Activated CD8-positive, alpha-beta memory T cell treated with anti-CD3 and anti-CD28 coated beads for 48 hours (primary cell): ENCODE measurements around the gene TGFB1.
"Not testable (repeated sequence)": the region's sequence is repeated elsewhere in the genome, so short reads cannot be mapped to it uniquely, and the experiment has no call there.

ENCODE experiments used
- DNase-seq, 3 experiments: peaks; one replicate each; pipeline ENCODE4 v3.0.0-alpha.2; 2020; ENCODE audit warnings: low read depth in 2 of 3, low spot score in 2 of 3

Gene TGFB1

GRCh38 chr19:41353466-41354342, at the start of gene TGFB1:
Gene TGFB1, minus strand, starts transcription at chr19:41353922. Its CDS starts 878 bp downstream, at chr19:41353044.
- DNase-seq, result peak; percentile 82 to 91 (median 83)

- DNase-seq, result no peak
These were observed 48.3 kb upstream of the TGFB1 start for GRCh38 chr19:41402010-41402409.

GRCh38 chr19:41401483-41401882, 47.8 kb upstream of the TGFB1 start:
- DNase-seq, result no peak

GRCh38 chr19:41399525-41399924, 45.8 kb upstream of the TGFB1 start:
- no peak for DNase-seq

- no peak for DNase-seq
These were observed 45.4 kb upstream of the TGFB1 start for GRCh38 chr19:41399091-41399490.

GRCh38 chr19:41398598-41398997, 44.9 kb upstream of the TGFB1 start:
- DNase-seq, result no peak

- no peak for DNase-seq
These were observed 44.3 kb upstream of the TGFB1 start for GRCh38 chr19:41398050-41398418.

- peak; percentile 90 to 97 (median 91) for DNase-seq
These were observed 43.6 kb upstream of the TGFB1 start, which contains the start of the genes BCKDHA and EXOSC5 for GRCh38 chr19:41397086-41398049. Gene BCKDHA, plus strand, starts transcription at chr19:41397818. Its CDS starts 10 bp downstream, at chr19:41397828. Gene EXOSC5, minus strand, starts transcription at chr19:41397359. Its CDS starts 31 bp downstream, at chr19:41397328.

- DNase-seq, result no peak
These were observed 41.6 kb upstream of the TGFB1 start for GRCh38 chr19:41395355-41395754.

- no peak for DNase-seq
These were observed 39.1 kb upstream of the TGFB1 start for GRCh38 chr19:41392775-41393174.

GRCh38 chr19:41391618-41392017, 37.9 kb upstream of the TGFB1 start:
- DNase-seq, result no peak

- no peak for DNase-seq
These were observed 32.7 kb upstream of the TGFB1 start for GRCh38 chr19:41386442-41386841.

- DNase-seq, result no peak
These were observed 30.6 kb upstream of the TGFB1 start for GRCh38 chr19:41384351-41384750.

- DNase-seq, result not testable (repeated sequence)
These were observed 27.8 kb upstream of the TGFB1 start for GRCh38 chr19:41381536-41381935.

GRCh38 chr19:41377977-41378709, 24.4 kb upstream of the TGFB1 start:
- DNase-seq, result no peak

- no peak for DNase-seq
These were observed 23.3 kb upstream of the TGFB1 start for GRCh38 chr19:41376998-41377365.

GRCh38 chr19:41376241-41376997, 22.7 kb upstream of the TGFB1 start, which contains the start of gene TMEM91:
Gene TMEM91, plus strand, starts transcription at chr19:41376533. Its CDS starts 1,777 bp downstream, at chr19:41378310.
- DNase-seq, result no peak

- no peak for DNase-seq
These were observed 20.3 kb upstream of the TGFB1 start for GRCh38 chr19:41373993-41374392.

- DNase-seq, result no peak
These were observed 18.8 kb upstream of the TGFB1 start for GRCh38 chr19:41372501-41372900.

GRCh38 chr19:41371541-41371940, 17.8 kb upstream of the TGFB1 start:
- DNase-seq, result no peak
